ENCODE data around the gene SERPINB3.

Gene SERPINB3

GRCh38 chr18:63683890-63684289 lies 22.2 kb upstream of the SERPINB3 start:
- DNase-seq (ENCODE audit: low read depth in 1 of 2, low spot score in 1 of 2), result no peak
- Histone ChIP-seq H3K4me3 (replicated peaks; ENCODE audit: insufficient read depth, low read length) (no peak overlapping the region), H3K27ac (replicated peaks) (no peak overlapping the region), H3K27me3 (ENCODE audit: insufficient read depth, poor library complexity, severe bottlenecking) (peaks cover 6% of the 10 kb centered on the region)
- TF ChIP-seq CTCF (IDR thresholded peaks at IDR 0.05; ENCODE audit: insufficient read depth, low read length) (no peak), SPI1 (IDR thresholded peaks at IDR 0.05; ENCODE audit: borderline replicate concordance, low read depth) (no peak), GABPA (IDR thresholded peaks at IDR 0.05; ENCODE audit: low read depth) (no peak), REST (IDR thresholded peaks at IDR 0.05; ENCODE audit: insufficient replicate concordance, low read depth) (no peak), POLR2AphosphoS5 (IDR thresholded peaks at IDR 0.05; ENCODE audit: low read depth) (no peak)

- Histone ChIP-seq H3K4me3 (replicated peaks; ENCODE audit: insufficient read depth, low read length) (no peak overlapping the region), H3K27me3 (ENCODE audit: insufficient read depth, poor library complexity, severe bottlenecking) (peaks cover 5% of the 10 kb centered on the region), H3K27ac (replicated peaks) (no peak overlapping the region)
- DNase-seq (ENCODE audit: low read depth in 1 of 2, low spot score in 1 of 2), result no peak
- no peak for TF ChIP-seq CTCF (IDR thresholded peaks at IDR 0.05; ENCODE audit: insufficient read depth, low read length)
- TF ChIP-seq REST (IDR thresholded peaks at IDR 0.05; ENCODE audit: insufficient replicate concordance, low read depth), result no peak
- no peak for TF ChIP-seq SPI1 (IDR thresholded peaks at IDR 0.05; ENCODE audit: borderline replicate concordance, low read depth)
- no peak for TF ChIP-seq POLR2AphosphoS5 (IDR thresholded peaks at IDR 0.05; ENCODE audit: low read depth)
- TF ChIP-seq GABPA (IDR thresholded peaks at IDR 0.05; ENCODE audit: low read depth), result no peak
Observed at GRCh38 chr18:63683152-63683551, 21.5 kb upstream of the SERPINB3 start.

- Histone ChIP-seq H3K27ac (replicated peaks) (no peak overlapping the region), H3K27me3 (ENCODE audit: insufficient read depth, poor library complexity, severe bottlenecking) (peaks cover 2% of the 10 kb centered on the region), H3K4me3 (replicated peaks; ENCODE audit: insufficient read depth, low read length) (no peak overlapping the region)
- no peak for DNase-seq (ENCODE audit: low read depth in 1 of 2, low spot score in 1 of 2)
- TF ChIP-seq REST (IDR thresholded peaks at IDR 0.05; ENCODE audit: insufficient replicate concordance, low read depth) (no peak), SPI1 (IDR thresholded peaks at IDR 0.05; ENCODE audit: borderline replicate concordance, low read depth) (no peak), CTCF (IDR thresholded peaks at IDR 0.05; ENCODE audit: insufficient read depth, low read length) (no peak), POLR2AphosphoS5 (IDR thresholded peaks at IDR 0.05; ENCODE audit: low read depth) (no peak), GABPA (IDR thresholded peaks at IDR 0.05; ENCODE audit: low read depth) (no peak)
Observed at GRCh38 chr18:63681449-63682340, 20.0 kb upstream of the SERPINB3 start.
